Measurements from ENCODE around the gene ADARB1.

ADARB1 gene

DNA sequence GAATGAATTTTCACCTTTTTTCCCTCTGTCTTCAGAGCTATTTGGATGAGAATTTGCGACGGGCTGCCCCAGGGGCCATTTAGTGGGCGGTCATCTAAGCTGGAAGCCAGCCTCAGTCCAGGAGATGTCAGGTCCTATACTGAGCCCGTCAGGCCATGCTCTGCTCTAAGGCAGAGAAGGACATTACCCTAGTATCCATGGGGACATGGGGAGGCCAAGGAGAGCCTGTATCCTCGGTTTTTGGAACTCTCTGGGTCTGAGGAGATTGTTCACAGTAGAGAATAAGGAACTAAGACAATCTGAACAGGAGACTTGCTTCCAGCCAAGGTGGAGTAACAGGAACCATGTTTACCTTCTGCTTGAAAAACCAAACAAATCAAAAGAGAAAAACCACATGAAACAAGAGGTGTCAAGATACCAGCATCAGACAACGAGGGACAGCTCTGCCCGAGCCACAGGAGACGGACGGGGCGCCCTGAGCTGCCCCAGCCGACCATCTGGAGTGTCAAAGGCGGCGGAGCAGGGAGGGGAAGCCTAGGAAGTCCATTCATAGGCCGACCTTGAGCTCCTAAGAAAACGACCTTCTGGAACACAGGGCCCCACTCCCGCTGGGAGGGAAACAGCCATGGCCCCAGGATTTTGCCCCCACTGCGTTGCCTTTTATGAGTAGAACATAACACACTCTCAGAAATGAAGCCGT is 20.0 kb upstream of the ADARB1 start:
- no peak overlapping the region for H3K27ac ChIP-seq
- no peak for TF ChIP-seq CTCF (conservative IDR thresholded peaks at IDR 0.05)
- no peak for TF ChIP-seq ZFX (IDR thresholded peaks at IDR 0.05)

DNA sequence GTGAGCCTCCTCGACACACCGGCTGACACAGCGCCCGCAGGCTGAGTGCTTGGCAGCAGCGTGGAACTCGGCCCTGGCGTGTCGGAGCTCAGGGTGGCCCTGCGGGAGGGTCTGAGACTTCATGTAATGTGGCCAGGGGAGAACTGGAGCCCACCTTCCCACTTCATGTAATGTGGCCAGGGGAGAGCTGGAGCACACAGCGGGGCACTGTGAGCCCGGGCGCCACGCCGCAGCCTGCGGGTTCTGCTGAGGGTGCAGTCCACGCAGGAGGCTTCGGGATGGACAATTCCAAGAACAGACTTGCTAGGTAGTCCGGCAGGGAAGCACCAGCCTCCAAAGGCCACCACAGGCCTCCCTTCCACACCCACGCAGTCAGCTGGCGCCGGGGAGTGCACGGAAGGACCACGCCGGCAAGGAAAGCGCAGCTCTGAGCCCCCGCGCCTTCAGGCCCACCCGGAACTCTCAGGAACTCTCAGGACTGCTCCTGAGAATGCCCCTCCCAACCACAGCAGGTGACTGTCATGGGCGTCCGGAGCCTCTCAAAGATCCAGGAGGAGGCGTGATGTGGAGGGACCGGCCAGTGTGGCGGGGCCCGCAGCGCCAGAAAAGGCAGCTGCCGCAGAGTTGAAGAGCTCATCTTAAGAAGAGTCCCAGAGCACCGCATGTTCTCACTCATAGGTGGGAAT is 19.3 kb upstream of the ADARB1 start:
- H3K27ac ChIP-seq, result no peak overlapping the region
- no peak for TF ChIP-seq ZFX (IDR thresholded peaks at IDR 0.05)
- TF ChIP-seq CTCF (conservative IDR thresholded peaks at IDR 0.05), result no peak

- H3K27ac ChIP-seq, result no peak overlapping the region
Measured at GRCh38 chr21:45055861-45056260, 18.5 kb upstream of the ADARB1 start.

GRCh38 chr21:45056296-45056904 is 18.0 kb upstream of the ADARB1 start:
- TF ChIP-seq ZFX (IDR thresholded peaks at IDR 0.05) (no peak), CTCF (conservative IDR thresholded peaks at IDR 0.05) (no peak)
- no peak overlapping the region for H3K27ac ChIP-seq

More at GRCh38 chr21:45055861-45056260, 18.5 kb upstream of the ADARB1 start:
- TF ChIP-seq ZFX (IDR thresholded peaks at IDR 0.05), result no peak
- TF ChIP-seq CTCF (conservative IDR thresholded peaks at IDR 0.05), result no peak

GRCh38 chr21:45056917-45057560 is 17.3 kb upstream of the ADARB1 start:
- no peak overlapping the region for H3K27ac ChIP-seq
- no peak for TF ChIP-seq CTCF (conservative IDR thresholded peaks at IDR 0.05)
- no peak for TF ChIP-seq ZFX (IDR thresholded peaks at IDR 0.05)

DNA sequence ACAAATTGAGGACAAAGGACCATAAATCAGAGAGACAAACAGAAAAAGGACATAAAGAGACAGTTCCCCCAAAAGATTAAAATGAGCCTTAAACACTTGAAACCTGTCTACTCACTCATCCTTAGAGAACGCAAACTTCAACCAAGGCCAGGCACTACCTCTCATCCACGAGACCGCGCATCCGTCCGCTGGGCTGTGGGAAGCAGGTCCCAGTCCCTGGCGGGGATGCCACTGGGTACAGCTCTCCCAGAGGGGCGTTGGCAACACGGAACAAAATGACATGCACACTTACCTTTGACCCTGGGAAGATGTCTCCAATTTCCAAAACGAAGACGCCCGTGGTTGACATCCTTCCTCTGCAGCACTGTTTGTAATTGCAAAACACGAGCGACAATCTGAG is 16.5 kb upstream of the ADARB1 start:
- TF ChIP-seq CTCF (conservative IDR thresholded peaks at IDR 0.05), result no peak
- TF ChIP-seq ZFX (IDR thresholded peaks at IDR 0.05), result no peak
- no peak overlapping the region for H3K27ac ChIP-seq

DNA sequence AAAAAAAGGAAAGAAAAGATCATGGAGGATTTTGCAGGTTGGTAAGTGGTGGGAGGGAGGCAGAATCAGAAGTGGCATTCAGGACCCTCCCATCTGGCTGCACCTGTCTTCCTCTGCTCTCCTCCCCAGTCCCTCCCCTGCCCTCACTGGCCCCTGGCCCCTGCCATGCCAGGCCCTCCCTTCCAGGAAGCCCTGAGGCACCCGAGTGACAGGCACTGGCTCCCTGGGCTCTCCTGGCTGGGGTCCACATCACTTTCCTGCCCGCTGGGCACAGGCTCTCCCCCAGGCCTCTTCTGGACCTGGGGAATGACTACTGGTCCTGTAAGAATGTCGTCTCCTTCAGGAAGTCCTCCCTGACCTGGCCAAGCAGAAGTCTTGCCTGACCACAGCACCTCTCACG is 15.3 kb upstream of the ADARB1 start:
- H3K27ac ChIP-seq, result no peak overlapping the region
- TF ChIP-seq CTCF (conservative IDR thresholded peaks at IDR 0.05), result no peak
- TF ChIP-seq ZFX (IDR thresholded peaks at IDR 0.05), result no peak

Measured in C4-2B (cell line).